ENCODE results near the gene COPG1.

The COPG1 gene, protein sequence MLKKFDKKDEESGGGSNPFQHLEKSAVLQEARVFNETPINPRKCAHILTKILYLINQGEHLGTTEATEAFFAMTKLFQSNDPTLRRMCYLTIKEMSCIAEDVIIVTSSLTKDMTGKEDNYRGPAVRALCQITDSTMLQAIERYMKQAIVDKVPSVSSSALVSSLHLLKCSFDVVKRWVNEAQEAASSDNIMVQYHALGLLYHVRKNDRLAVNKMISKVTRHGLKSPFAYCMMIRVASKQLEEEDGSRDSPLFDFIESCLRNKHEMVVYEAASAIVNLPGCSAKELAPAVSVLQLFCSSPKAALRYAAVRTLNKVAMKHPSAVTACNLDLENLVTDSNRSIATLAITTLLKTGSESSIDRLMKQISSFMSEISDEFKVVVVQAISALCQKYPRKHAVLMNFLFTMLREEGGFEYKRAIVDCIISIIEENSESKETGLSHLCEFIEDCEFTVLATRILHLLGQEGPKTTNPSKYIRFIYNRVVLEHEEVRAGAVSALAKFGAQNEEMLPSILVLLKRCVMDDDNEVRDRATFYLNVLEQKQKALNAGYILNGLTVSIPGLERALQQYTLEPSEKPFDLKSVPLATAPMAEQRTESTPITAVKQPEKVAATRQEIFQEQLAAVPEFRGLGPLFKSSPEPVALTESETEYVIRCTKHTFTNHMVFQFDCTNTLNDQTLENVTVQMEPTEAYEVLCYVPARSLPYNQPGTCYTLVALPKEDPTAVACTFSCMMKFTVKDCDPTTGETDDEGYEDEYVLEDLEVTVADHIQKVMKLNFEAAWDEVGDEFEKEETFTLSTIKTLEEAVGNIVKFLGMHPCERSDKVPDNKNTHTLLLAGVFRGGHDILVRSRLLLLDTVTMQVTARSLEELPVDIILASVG

DNA sequence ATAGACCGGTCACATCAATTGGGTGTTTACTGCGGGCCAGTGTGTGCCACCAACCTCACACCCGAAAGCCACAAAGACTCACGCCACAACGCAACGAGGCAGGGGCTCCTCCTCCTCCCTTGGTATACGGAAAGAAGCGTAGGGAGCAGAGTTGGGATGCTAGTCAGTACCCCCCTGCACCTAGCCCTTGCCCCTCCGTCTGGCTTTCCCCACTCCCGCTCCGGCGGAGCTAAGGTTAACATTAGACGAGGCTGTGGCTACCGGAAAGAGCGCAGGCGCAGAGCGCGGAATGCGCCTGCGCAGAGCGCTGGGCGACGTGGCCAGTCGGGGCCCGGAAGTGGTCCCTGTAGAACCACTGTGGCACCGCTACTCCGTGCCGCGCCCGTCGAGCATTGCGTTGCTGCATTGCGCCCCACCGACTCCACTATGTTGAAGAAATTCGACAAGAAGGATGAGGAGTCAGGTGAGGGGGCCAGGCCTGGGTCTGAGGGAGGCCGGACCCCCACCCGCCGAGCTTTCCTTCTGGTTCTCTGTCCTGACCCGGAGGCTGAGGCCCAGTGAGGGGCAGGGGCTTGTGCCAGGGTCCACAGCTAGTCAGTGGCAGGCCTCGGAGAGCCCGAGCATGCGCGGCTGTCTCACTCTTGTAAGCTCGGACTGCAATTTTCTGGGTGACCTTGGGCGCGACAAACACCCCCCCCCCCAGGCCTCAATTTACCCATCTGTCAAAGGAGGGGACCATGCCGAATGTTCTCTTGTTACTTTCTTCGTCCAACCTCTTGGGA, at the start of gene COPG1:
TSS of gene COPG1 (plus strand) at position 323 of the 782 bp plus-strand sequence. CDS start at position 427, 104 bp downstream.
- Histone ChIP-seq H3K4me3 (ENCODE audit: low read depth in 1 of 2, low read length in 1 of 2) (peak within 1 kb of the TSS; percentile 98 to 99), H3K9me3 (no peaks in the 10 kb centered on the region), H3K4me1 (ENCODE audit: control insufficient read depth in 1 of 2, insufficient read depth in 1 of 2, low read depth in 1 of 2, low read length in 1 of 2) (peaks cover 30 to 34% of the 10 kb centered on the region in 2 experiments), H3K36me3 (peaks cover 30% of the 10 kb centered on the region), H3K27ac (peak within 1 kb of the TSS; percentile 90), H3K27me3 (no peaks in the 10 kb centered on the region)
- TF ChIP-seq, protein P1, sequence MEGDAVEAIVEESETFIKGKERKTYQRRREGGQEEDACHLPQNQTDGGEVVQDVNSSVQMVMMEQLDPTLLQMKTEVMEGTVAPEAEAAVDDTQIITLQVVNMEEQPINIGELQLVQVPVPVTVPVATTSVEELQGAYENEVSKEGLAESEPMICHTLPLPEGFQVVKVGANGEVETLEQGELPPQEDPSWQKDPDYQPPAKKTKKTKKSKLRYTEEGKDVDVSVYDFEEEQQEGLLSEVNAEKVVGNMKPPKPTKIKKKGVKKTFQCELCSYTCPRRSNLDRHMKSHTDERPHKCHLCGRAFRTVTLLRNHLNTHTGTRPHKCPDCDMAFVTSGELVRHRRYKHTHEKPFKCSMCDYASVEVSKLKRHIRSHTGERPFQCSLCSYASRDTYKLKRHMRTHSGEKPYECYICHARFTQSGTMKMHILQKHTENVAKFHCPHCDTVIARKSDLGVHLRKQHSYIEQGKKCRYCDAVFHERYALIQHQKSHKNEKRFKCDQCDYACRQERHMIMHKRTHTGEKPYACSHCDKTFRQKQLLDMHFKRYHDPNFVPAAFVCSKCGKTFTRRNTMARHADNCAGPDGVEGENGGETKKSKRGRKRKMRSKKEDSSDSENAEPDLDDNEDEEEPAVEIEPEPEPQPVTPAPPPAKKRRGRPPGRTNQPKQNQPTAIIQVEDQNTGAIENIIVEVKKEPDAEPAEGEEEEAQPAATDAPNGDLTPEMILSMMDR (IDR thresholded peaks at IDR 0.05), result peak; percentile 51

GRCh38 chr3:129204473-129204872, 44.9 kb upstream of the COPG1 start:
- Histone ChIP-seq H3K4me3 (ENCODE audit: low read depth in 1 of 2, low read length in 1 of 2) (no peak overlapping the region), H3K9me3 (no peaks in the 10 kb centered on the region), H3K27ac (no peak overlapping the region), H3K36me3 (no peaks in the 10 kb centered on the region), H3K27me3 (no peaks in the 10 kb centered on the region), H3K4me1 (ENCODE audit: control insufficient read depth in 1 of 2, insufficient read depth in 1 of 2, low read depth in 1 of 2, low read length in 1 of 2) (peaks cover 0 to 3% of the 10 kb centered on the region in 2 experiments)
- TF ChIP-seq, protein P1 (IDR thresholded peaks at IDR 0.05), result no peak

DNA sequence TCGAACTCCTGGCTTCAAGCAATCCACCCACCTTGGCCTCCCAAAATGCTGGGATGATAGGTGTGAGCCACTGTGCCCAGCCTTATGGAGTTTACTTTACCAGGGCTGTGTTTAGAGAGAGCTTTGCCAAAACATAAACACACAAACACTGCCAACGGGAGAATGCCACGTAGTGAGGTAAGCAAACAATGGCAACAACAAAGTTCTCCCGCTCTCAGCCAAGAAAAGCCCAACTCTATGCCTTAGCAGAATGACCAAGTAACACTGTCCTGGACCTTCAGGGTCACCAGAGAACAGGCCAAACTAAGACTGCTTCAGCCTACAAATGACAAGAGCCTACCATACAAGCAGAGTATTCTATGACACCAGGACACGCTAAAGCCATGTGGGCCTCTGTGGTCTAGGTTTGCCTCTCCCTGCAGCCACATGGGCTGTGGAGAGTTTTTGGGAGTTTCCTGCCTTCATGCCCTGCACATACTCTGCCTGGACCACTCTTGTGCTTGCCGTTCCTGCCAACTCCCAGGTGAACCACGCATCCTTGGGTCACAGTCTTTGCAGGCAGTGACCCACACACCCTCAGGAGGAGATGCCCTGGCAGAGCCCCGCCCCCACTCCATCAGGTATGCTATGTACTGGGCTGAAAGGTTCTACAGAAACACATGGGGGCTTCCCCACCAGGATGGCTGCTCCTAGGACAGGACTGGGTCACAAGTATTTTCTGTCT, 44.1 kb upstream of the COPG1 start:
- H3K27ac ChIP-seq, result peak overlapping the region; percentile 13
- no peaks in the 10 kb centered on the region for H3K4me1 ChIP-seq (ENCODE audit: control insufficient read depth in 1 of 2, insufficient read depth in 1 of 2, low read depth in 1 of 2, low read length in 1 of 2)
- no peaks in the 10 kb centered on the region for H3K9me3 ChIP-seq
- H3K36me3 ChIP-seq, result no peaks in the 10 kb centered on the region
- H3K4me3 ChIP-seq (ENCODE audit: low read depth in 1 of 2, low read length in 1 of 2), result no peak overlapping the region
- H3K27me3 ChIP-seq, result no peaks in the 10 kb centered on the region
- TF ChIP-seq, protein P1 (IDR thresholded peaks at IDR 0.05), result no peak

DNA sequence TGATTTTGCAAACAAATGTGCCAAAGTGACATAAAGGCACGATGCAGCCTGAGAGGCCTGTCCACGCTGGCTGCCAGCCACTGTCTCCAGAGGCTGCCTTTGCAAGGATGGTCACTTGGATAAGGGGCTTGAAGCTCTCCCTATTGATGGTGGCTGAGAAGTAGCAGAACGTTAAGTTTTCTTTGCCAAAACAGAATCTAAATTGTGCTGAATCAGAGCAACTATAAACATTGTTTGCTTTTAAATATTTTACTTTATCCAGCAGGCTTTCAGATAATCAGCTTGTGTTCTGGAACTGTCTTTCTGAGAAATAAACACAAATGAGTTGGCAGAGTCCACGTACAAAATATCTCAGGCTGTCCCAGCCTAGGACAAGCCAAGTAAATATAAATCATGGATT, 41.9 kb upstream of the COPG1 start:
- no peaks in the 10 kb centered on the region for H3K36me3 ChIP-seq
- H3K4me1 ChIP-seq (ENCODE audit: control insufficient read depth in 1 of 2, insufficient read depth in 1 of 2, low read depth in 1 of 2, low read length in 1 of 2), result peaks cover 13 to 14% of the 10 kb centered on the region in 2 experiments
- no peaks in the 10 kb centered on the region for H3K9me3 ChIP-seq
- H3K27me3 ChIP-seq, result no peaks in the 10 kb centered on the region
- peak overlapping the region; percentile 38 for H3K27ac ChIP-seq
- H3K4me3 ChIP-seq (ENCODE audit: low read depth in 1 of 2, low read length in 1 of 2), result no peak overlapping the region
- TF ChIP-seq, protein P1 (IDR thresholded peaks at IDR 0.05), result no peak
